ENCODE measurements around the gene TMEM81.

DNA sequence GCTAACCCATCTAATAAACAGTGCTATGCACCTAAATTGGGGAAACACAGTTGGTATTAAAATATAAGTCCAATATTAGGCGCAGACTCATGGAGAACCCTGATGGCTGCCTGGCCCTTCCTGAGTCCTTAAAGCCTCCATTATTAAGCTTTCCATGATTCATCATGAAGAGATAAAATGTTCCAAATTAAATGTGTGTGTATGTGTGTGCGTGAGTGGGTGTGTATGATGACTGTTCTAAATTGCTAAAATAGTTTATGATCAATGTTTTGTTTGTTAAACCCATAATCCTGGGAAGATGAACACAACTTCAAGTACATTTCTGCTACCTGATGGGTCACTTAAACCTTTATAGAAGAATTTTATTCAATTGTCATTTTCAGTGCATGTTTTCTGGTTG is 43.8 kb upstream of the TMEM81 start:
- TF ChIP-seq RAD21 (IDR thresholded peaks at IDR 0.05; ENCODE audit: low read depth) (no peak), TAF1 (IDR thresholded peaks at IDR 0.05; ENCODE audit: low read depth) (no peak), TCF12 (IDR thresholded peaks at IDR 0.05; ENCODE audit: low read depth) (no peak)
